Umbilical cord (tissue), 2 donors: ENCODE measurements around the gene TUBB8. TPM values are rescaled to one million over a fixed set of nuclear protein-coding genes. Genes with fewer than 3 reads are reported as not detected.
"Not testable (repeated sequence)": the region's sequence is repeated elsewhere in the genome, so short reads cannot be mapped to it uniquely, and the experiment has no call there.

ENCODE experiments used
- DNase-seq: peaks from one replicate; pipeline ENCODE4 v3.0.0-alpha.2; 2015; ENCODE audit warnings: low spot score
- total RNA-seq: library from RNA; depleted of rRNA; stranded (reverse); fragments of >200 nt; gene quantifications from one replicate; pipeline ENCODE4 v1.2.3, GENCODE V29; 2014; ENCODE audit warnings: low replicate concordance; ENCODE audit not compliant: insufficient read depth

TUBB8 gene
- total RNA-seq, result 0.24 TPM

DNA sequence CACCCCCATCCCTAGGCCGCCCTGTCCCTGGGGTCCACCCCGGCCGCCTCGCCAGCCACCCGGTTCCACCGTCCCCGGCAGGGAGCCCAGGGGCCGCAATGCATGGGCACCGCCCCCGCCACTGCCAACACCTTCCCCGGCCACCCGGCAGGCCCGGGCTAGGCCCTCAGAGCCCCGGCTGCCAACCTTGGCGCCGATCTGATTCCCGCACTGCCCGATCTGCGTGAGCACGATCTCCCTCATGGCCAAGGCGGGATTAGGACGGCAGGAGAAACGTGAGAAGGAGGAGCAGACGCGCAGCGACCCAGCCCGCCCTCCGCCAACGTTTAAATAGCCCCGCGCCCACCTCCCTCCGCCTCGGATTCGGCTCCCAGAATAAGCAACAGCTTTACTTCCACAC is at the start of gene TUBB8:
Gene TUBB8, minus strand, starts transcription at position 301 of the 400 bp plus-strand sequence. Its CDS starts 58 bp downstream, at position 243.
- no peak for DNase-seq

- no peak for DNase-seq
Measured at GRCh38 chr10:96466-96865, 47.4 kb upstream of the TUBB8 start.

DNA sequence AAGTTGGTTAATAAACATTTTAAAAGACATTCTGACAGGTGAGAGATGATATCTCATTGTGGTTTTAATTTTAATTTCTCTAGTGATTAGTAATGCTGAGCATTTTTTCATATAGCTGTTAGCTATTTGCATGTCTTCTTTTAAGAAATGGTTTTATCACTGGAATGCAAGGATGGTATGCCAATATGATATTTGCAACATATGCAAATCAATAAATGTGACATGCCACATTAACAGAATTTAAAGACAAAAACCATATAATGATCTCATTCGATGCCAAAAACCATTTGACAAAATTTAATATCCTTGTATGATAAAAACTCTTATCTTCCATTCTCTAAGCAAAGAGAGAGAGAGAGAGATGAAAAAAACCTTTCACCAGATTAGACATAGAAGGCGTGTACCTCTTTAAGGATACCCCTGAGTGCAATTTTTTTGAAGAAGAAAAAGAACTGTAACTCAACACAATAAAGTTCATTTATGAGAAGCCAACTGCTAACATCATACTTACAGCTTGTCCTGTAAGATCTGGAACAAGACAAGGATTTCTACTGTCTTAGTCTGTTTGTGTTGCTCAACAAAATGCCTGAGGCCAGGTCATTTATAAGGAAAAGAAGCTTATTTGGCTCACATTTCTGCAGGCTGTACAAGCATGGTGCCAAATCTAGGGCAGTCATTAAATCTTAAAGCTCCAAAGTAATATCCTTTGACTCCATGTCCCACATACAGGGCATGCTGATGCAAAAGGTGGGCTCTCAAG is 46.4 kb upstream of the TUBB8 start:
- no peak for DNase-seq

DNA sequence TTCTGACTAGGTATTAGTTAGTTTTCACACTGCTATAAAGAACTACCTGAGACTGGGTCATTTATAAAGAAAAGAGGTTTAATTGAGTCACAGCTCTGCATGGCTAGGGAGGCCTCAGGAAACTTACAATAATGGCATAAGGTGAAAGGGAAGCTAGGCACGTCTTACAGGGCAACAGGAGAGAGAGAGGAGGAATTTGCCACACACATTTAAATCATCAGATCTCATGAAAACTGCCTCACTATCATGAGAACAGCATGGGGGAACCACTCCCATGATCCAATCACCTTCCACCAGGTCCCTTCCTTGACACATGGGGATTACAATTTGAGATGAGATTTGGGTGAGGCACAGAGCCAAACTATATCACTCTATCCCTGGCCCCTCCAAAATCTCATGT is 45.5 kb upstream of the TUBB8 start:
- no peak for DNase-seq

GRCh38 chr10:92846-93245 is 43.8 kb upstream of the TUBB8 start:
- DNase-seq, result peak; percentile 56

GRCh38 chr10:92153-92552 is 43.1 kb upstream of the TUBB8 start:
- DNase-seq, result no peak

DNA sequence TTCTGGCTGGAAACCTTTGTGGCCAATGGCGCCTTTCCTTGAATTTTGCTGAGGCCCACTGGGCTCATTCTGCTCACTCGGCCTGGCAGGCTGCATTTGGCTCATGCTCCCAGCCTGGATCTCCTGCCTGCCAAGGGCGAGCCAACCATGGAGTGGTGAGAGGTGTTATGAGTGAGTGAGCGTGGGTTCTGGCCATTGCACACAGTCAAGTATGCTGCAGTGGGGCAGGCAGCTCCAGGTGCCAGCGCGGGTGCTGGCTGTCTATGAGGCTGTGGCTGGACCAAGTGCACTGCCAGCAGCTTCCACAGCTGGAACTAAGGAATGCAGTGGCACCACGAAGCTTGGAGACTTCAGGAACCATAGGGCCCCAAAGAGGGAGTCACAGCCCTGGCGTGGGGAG is 42.2 kb upstream of the TUBB8 start:
- DNase-seq, result no peak

DNA sequence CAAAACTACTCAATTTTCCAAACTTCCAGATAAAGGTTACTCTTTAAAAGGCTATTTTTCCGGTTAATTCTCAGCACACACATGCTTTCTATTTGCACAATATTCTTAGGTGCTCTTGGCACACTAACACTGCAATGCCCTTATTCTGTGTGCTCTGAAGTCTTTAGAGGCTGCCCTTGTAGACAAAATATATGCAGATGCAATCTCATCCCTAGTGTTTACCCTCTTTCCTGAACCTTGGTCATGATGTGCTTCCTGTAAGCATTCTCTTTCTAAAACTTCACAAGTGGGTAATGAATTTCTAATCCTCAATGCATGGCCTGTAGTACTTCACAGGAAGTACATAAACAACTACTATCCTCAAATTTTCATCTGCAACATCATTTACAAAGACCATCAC is 41.1 kb upstream of the TUBB8 start:
- DNase-seq, result no peak

GRCh38 chr10:89248-89647 is 40.2 kb upstream of the TUBB8 start:
- DNase-seq, result no peak

- DNase-seq, result no peak
Measured at GRCh38 chr10:88253-88652, 39.2 kb upstream of the TUBB8 start.

- peak; percentile 35 for DNase-seq
Measured at GRCh38 chr10:87177-88080, 38.3 kb upstream of the TUBB8 start.

- no peak for DNase-seq
Measured at GRCh38 chr10:86031-86430, 36.9 kb upstream of the TUBB8 start.

GRCh38 chr10:85044-85443 is 35.9 kb upstream of the TUBB8 start:
- no peak for DNase-seq

GRCh38 chr10:83930-84530 is 34.9 kb upstream of the TUBB8 start:
- DNase-seq, result no peak

GRCh38 chr10:80477-81105 is 31.5 kb upstream of the TUBB8 start:
- DNase-seq, result no peak

DNA sequence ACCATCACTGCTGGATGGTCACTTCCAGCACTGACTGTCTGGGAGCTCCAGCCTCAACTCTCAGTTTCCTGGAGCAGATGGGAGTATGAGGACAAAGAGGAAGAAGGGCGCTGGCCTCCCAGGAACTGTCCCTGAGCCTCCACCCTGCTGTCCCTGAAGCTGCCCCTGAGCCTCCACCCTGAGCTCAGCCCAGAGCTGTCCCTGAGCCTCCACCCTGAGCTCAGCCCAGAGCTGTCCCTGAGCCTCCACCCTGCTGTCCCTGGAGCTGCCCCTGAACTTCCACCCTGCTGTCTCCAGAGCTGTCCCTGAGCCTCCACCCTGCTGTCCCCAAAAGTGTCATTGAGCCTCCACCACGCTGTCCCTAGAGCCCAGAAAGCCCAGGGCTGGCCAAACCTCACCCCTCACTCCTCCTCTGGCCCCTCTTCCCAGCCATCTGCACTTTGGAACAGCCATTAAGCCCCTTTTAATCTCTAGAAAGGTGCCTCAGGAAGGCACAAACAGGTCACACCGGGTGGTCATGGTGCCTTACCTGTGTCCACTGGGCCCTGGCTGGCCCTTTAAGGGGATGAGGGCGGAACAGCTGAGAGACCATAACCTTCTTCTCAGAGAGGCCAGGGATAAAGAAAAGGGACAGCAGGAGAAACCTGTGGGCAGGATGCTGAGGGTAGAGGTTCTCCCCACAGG is 30.6 kb upstream of the TUBB8 start:
- DNase-seq, result no peak

GRCh38 chr10:78556-78955 is 29.5 kb upstream of the TUBB8 start:
- DNase-seq, result no peak

- DNase-seq, result not testable (repeated sequence)
Measured at GRCh38 chr10:74266-74621, 25.1 kb upstream of the TUBB8 start.

DNA sequence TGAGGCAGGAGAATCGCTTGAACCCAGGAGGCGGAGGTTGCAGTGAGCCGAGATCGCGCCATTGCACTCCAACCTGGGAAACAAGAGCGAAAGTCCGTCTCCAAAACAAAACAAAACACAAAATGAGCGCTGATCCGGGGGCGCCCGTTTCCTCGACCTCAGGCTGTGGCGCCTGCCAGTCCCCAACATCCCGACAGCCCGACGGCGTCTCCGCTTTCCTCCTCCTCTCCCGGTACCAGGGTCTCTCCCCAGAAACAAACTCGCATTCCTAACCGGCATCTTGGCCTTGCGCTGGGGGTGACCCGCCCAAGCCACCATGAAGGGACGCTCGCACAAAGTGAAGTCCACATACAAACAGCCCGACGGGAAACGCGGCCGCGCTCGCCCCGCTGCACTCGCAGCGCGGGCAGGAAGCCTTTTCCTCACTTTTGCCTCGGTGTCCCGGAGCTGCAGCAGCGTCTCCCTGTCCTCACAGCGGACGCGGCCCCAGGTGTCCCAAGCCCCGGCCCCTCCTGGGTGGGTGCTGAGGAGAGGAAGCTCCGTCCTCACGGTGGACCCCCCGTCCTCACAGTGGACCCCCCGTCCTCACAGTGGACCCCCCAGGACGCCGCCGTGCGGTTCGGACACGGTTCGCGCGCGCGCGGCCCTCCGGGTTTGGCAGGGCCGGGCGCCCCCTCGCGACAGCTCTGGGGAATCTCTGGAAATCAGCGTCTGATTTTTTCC is 24.6 kb upstream of the TUBB8 start:
- peak; percentile 40 for DNase-seq

DNA sequence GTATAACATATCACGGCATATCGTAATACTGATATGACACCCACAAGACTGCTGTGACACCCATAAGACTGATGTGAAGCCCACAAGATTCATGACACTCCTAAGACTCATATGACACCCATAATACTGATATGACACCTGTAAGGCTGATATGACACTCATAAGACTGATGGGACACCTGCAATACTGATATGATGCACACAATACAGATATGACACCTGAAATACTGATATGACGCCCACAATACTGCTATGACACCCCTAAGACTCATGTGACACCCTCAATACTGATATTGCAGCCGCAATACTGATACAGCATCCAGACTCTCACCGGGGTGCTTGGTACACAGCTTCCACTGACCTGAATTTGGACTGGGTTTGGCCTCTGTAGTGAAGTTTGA is 19.1 kb upstream of the TUBB8 start:
- not testable (repeated sequence) for DNase-seq

- DNase-seq, result not testable (repeated sequence)
Measured at GRCh38 chr10:49926-50325, 830 bp upstream of the TUBB8 start.
